K562 (cell line): ENCODE data around the gene ZNRF1. TPM values are rescaled to one million over a fixed set of nuclear protein-coding genes. Genes with fewer than 3 reads are reported as not detected.

Experiments
- ATAC-seq: fragments of 200-7000 bp; cut with Tn5 transposase; 3 replicates; pipeline ENCODE4 v1.9.1; 2020; ENCODE audit warnings: moderate library complexity
- BruUV-seq: library from RNA; stranded (reverse); fragments of 400-500 nt; replicated peaks from 2 replicates; lab custom pipeline; 2021; lab: Mats Ljungman, UMichigan
- CTCF ChIA-PET: fragments of 300-600 bp; formaldehyde crosslinking; extraction: SDS; loops from one replicate; lab custom pipeline; 2021; ENCODE audit warnings: low intra/inter-chr PET ratio; lab: Yijun Ruan, JAX
- POLR2A ChIA-PET: fragments of 300-600, 350-650 bp; sonication (Branson Sonifier 250); formaldehyde crosslinking; extraction: SDS; loops from one replicate; lab custom pipeline; 2021; ENCODE audit warnings: antibody characterized with exemption, inconsistent platforms; lab: Yijun Ruan, JAX
- DNase-seq, 4 experiments: peaks; one replicate each; pipeline versions ENCODE4 v3.0.0 to v3.0.0-alpha.2; 2011 to 2018; ENCODE audit warnings: low spot score in 3 of 4, mixed read lengths in 3 of 4; ENCODE audit errors: extremely low read depth in 1 of 4
- FAIRE-seq: peaks from 2 replicates; lab custom pipeline; 2011; peaks lifted over from hg19 to GRCh38; lab: Jason Lieb, UNC
- H2AFZ ChIP-seq: 2 replicates; pipeline ENCODE4 v1.6.0; 2011; ENCODE audit warnings: low read depth, low read length, control low read depth, inconsistent platforms
- H3K27ac ChIP-seq: fragments of 200-600 bp; 3 replicates; pipeline ENCODE4 v1.8.0; 2011; ENCODE audit warnings: low read depth, mild to moderate bottlenecking, control low read depth, inconsistent platforms, low read length, moderate library complexity, mixed read lengths; ENCODE audit errors: extremely low read depth
- H3K27me3 ChIP-seq, 2 experiments: fragments of 300-600 bp in 1 of 2; 2 replicates in 1 of 2; 3 replicates in 1 of 2; pipeline versions ENCODE4 v1.6.0 to v1.8.0; 2011; ENCODE audit warnings: inconsistent platforms in 2 of 2, low read length in 2 of 2, mild to moderate bottlenecking in 1 of 2, mixed read lengths in 1 of 2, moderate library complexity in 1 of 2; ENCODE audit not compliant: control insufficient read depth in 2 of 2, insufficient read depth in 2 of 2
- H3K36me3 ChIP-seq: fragments of 300-600 bp; 3 replicates; pipeline ENCODE4 v1.8.0; 2011; ENCODE audit warnings: mild to moderate bottlenecking, low read length, inconsistent platforms; ENCODE audit not compliant: control insufficient read depth, insufficient read depth
- H3K4me1 ChIP-seq, 2 experiments: fragments of 200-600 bp in 1 of 2; replicated peaks in 1 of 2; 2 replicates in 1 of 2; 3 replicates in 1 of 2; pipeline versions ENCODE4 v1.5.1 to v1.8.0; 2011; ENCODE audit warnings: inconsistent platforms in 2 of 2, low read length in 2 of 2, mild to moderate bottlenecking in 1 of 2, mixed read lengths in 1 of 2, moderate library complexity in 1 of 2; ENCODE audit not compliant: control insufficient read depth in 2 of 2, insufficient read depth in 2 of 2
- H3K4me2 ChIP-seq: 2 replicates; pipeline ENCODE4 v1.6.1; 2011; ENCODE audit warnings: low read length, control low read depth, inconsistent platforms, mixed read lengths; ENCODE audit not compliant: insufficient read depth
- H3K4me3 ChIP-seq: fragments of 200-600 bp; sonication (generic), shearing (Covaris generic); 2 replicates; pipeline ENCODE4 v1.5.1; 2016; ENCODE audit warnings: control low read depth, inconsistent platforms
- H3K79me2 ChIP-seq: fragments of 200-600 bp; 3 replicates; pipeline ENCODE4 v1.8.0; 2011; ENCODE audit warnings: low read length, inconsistent platforms; ENCODE audit not compliant: control insufficient read depth, insufficient read depth
- H3K9ac ChIP-seq, 2 experiments: 2 replicates each; pipeline versions ENCODE4 v1.6.0 to v1.6.1; 2011; ENCODE audit warnings: low read depth in 2 of 2, low read length in 2 of 2, control low read depth in 1 of 2, inconsistent platforms in 1 of 2, mild to moderate bottlenecking in 1 of 2, mixed read lengths in 1 of 2; ENCODE audit not compliant: insufficient read depth in 1 of 2
- H3K9me1 ChIP-seq: one replicate; pipeline ENCODE4 v1.6.0; 2011; ENCODE audit warnings: inconsistent platforms, mild to moderate bottlenecking, low read length, moderate library complexity; ENCODE audit not compliant: control insufficient read depth, insufficient read depth
- H3K9me3 ChIP-seq: replicated peaks from 2 replicates; pipeline ENCODE4 v1.5.1; 2011; ENCODE audit warnings: low read depth, low read length, inconsistent platforms; ENCODE audit not compliant: control insufficient read depth, insufficient read depth
- H4K20me1 ChIP-seq: replicated peaks from 2 replicates; pipeline ENCODE4 v1.6.1; 2011; ENCODE audit warnings: low read length, inconsistent platforms, mixed read lengths; ENCODE audit not compliant: control insufficient read depth, insufficient read depth
- ATF7 ChIP-seq: fragments of 450-650 bp; IDR thresholded peaks from 2 replicates; pipeline ENCODE4 v1.7.1; 2014; ENCODE audit warnings: mild to moderate bottlenecking, moderate library complexity
- CBFA2T3 ChIP-seq: fragments of 450-650 bp; IDR thresholded peaks from 2 replicates; pipeline ENCODE4 v1.6.1; 2017
- DPF2 ChIP-seq: fragments of 450-650 bp; IDR thresholded peaks from 2 replicates; pipeline ENCODE4 v1.6.1; 2016
- EGR1 ChIP-seq: fragments of 450-650 bp; conservative IDR thresholded peaks from 2 replicates; pipeline ENCODE4 v1.6.1; 2017; ENCODE audit warnings: mild to moderate bottlenecking
- ETV1 ChIP-seq: fragments of 450-650 bp; conservative IDR thresholded peaks from 2 replicates; pipeline ENCODE4 v1.6.1; 2016; ENCODE audit warnings: missing genetic modification characterization, control low read depth, low read depth, missing compliant biosample characterization
- HMGN3 ChIP-seq: IDR thresholded peaks from 2 replicates; pipeline ENCODE4 v1.6.1; 2011; ENCODE audit warnings: borderline replicate concordance, low read depth, mild to moderate bottlenecking, mixed read lengths, low read length; ENCODE audit not compliant: insufficient read length; ENCODE audit errors: extremely low read depth
- MYNN ChIP-seq, 2 experiments: sonication (generic); formaldehyde crosslinking in 1 of 2; IDR thresholded peaks; 2 replicates each; pipeline versions ENCODE4 v1.5.0 to v1.6.1; 2016 to 2020; ENCODE audit warnings: antibody characterized with exemption in 1 of 2, missing genetic modification reagents in 1 of 2
- PHB2 ChIP-seq: fragments of 450-650 bp; IDR thresholded peaks from 2 replicates; pipeline ENCODE4 v1.6.1; 2017; ENCODE audit warnings: low read depth
- RAD21 ChIP-seq, 2 experiments: fragments of 250-450 bp in 1 of 2; fragments of 450-650 bp in 1 of 2; sonication (Bioruptor Pico) in 1 of 2; formaldehyde crosslinking in 1 of 2; IDR thresholded peaks in 1 of 2; conservative IDR thresholded peaks in 1 of 2; 2 replicates each; pipeline versions ENCODE4 v1.4.0 to v1.8.0; 2020 to 2022; ENCODE audit warnings: mild to moderate bottlenecking in 2 of 2, moderate library complexity in 1 of 2
- SIRT6 ChIP-seq: IDR thresholded peaks from one replicate; pipeline ENCODE4 v1.6.1; 2012; ENCODE audit warnings: low read depth, mild to moderate bottlenecking, control low read depth, inconsistent platforms, low read length, moderate library complexity
- SRSF7 ChIP-seq: fragments of 200-400 bp; formaldehyde crosslinking; optimal IDR thresholded peaks from 2 replicates; pipeline ENCODE3; 2017; ENCODE audit warnings: mild to moderate bottlenecking, low read depth, low read length
- TBL1XR1 ChIP-seq, 2 experiments: IDR thresholded peaks; 2 replicates each; pipeline ENCODE4 v1.6.1; 2012; ENCODE audit warnings: improper control_type of control experiment in 2 of 2, low read length in 2 of 2, mild to moderate bottlenecking in 1 of 2
- TEAD4 ChIP-seq, 2 experiments: sonication (generic) in 1 of 2; formaldehyde crosslinking in 1 of 2; IDR thresholded peaks; 2 replicates each; pipeline versions ENCODE4 v1.6.1 to v1.8.0; 2012 to 2022; ENCODE audit warnings: borderline replicate concordance in 1 of 2, inconsistent platforms in 1 of 2, low read length in 1 of 2, mild to moderate bottlenecking in 1 of 2, missing genetic modification reagents in 1 of 2
- whole genome bisulfite sequencing: fragments of 100-300 bp; shearing (Covaris generic); methylation state at CpG from one replicate; pipeline ENCODE4 v1.1.6; 2016; ENCODE audit warnings: low coverage, mixed read lengths; ENCODE audit not compliant: insufficient coverage; ENCODE audit errors: missing lambda C conversion rate; 5-methylcytosine and 5-hydroxymethylcytosine counted together
- in situ Hi-C: fragments of 300-500 bp; cut with MboI; formaldehyde crosslinking; loops from 4 replicates; pipeline ENCODE4 v1.15.0; 2018; ENCODE audit warnings: inconsistent platforms, mixed read lengths
- intact Hi-C: fragments of 100-400 bp; cut with micrococcal nuclease; formaldehyde crosslinking; loops from 2 replicates; pipeline ENCODE4 v1.14.2; 2022
- polyA plus RNA-seq, 8 experiments: library from polyadenylated mRNA; depleted of rRNA in 4 of 8; stranded (reverse) in 5 of 8; unstranded in 3 of 8; fragments of >200 nt; fragmentation: Nextera tagmentation in 2 of 8; fragmentation: Illumina TruSeq in 1 of 8; extraction: Ambion mirVana in 2 of 8; extraction: Trizol in 1 of 8; gene quantifications; 2 replicates each; pipeline versions ENCODE4 v1.2.1 to v1.2.3, GENCODE V29; 2011 to 2014; ENCODE audit warnings: inconsistent platforms in 1 of 8, missing spikeins in 1 of 8
- total RNA-seq, 7 experiments: library from RNA; depleted of rRNA in 6 of 7; stranded (reverse); fragments of >200 nt in 6 of 7; fragmentation: Illumina TruSeq in 2 of 7; extraction: Trizol in 2 of 7; gene quantifications; 2 replicates each; pipeline versions ENCODE4 v1.2.1 to v1.2.3, GENCODE V29; 2011 to 2021; ENCODE audit warnings: low replicate concordance in 1 of 7
- TF ChIP-seq, protein P1 (sequence below): fragments of 450-650 bp; formaldehyde crosslinking; IDR thresholded peaks from 2 replicates; pipeline ENCODE4 v1.4.0; 2020; ENCODE audit warnings: mild to moderate bottlenecking, moderate library complexity
- TF ChIP-seq, protein P2 (sequence below): fragments of 450-650 bp; formaldehyde crosslinking; IDR thresholded peaks from 2 replicates; pipeline ENCODE4 v1.4.0; 2020; ENCODE audit warnings: mild to moderate bottlenecking, moderate library complexity
- TF ChIP-seq, protein P3 (sequence below): fragments of 250-450 bp; sonication (Bioruptor Pico); IDR thresholded peaks from 2 replicates; pipeline ENCODE4 v1.8.0; 2022; ENCODE audit warnings: inconsistent platforms, mild to moderate bottlenecking, moderate library complexity, borderline replicate concordance
- TF ChIP-seq, protein P4 (sequence below): sonication (generic); formaldehyde crosslinking; IDR thresholded peaks from 2 replicates; pipeline ENCODE4 v1.9.0; 2022; ENCODE audit warnings: mild to moderate bottlenecking, missing genetic modification reagents

Gene ZNRF1
- total and polyA plus RNA-seq, 9 of the 15 experiments (the other 6 are each of a cell fraction or from before 2014, with no cell fraction given) = 9.5 to 37.7 (median 20.0) TPM

DNA sequence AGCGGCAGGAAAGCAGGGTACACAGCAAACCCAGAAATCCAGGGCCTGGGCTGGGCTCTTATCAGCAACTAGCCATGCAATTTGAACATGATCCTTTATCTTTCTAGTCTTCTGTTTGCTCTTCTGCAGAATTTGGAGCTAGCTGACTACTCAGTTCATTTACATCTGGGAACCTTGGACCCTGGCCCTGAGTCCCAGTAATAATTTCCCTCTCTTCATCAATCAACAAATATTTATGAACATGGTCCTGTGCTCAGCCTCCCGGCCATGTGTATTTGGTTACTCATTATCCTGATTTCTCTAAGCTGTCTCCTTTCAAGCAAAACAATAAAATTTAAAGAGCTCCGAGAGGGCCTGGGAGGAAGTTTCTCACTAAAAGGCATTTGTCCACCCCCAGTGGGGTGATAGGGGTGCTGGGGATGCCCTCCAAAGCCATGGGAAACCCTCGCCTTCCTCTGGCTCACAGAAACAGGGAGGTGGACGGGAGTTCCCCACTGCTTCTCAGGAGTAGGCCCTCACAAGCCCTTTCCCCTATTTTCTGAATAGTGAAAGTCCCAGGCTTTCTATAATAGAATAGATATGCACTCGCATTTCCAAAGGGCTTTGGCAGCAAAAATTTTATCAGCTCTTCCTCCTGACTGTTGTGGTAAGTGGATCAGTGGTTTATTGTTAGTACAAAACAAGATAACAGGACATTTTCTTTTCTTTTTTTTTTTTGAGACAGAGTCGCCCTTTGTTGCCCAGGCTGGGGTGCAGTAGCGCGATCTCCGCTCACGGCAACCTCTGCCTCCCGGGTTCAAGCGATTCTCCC, 7.0 kb upstream of the ZNRF1 start:
- POLR2A ChIA-PET = interaction anchor here (0.6 to 1.6 kb wide), 3 partner anchors 13 to 120 kb away, joined by 4 to 7 read pairs (median 4); no protein-coding TSS in a partner anchor
- H3K4me3 ChIP-seq = no peak overlapping the region
- no peaks in the 10 kb centered on the region for H3K9me3 ChIP-seq
- DNase-seq = peak; percentile 67 to 75 (median 68)
- H2AFZ ChIP-seq = peak overlapping the region; percentile 53
- H4K20me1 ChIP-seq = no peaks in the 10 kb centered on the region
- WGBS = 1% methylated on average over 8 of the region's 13 CpGs
- CTCF ChIA-PET = no interaction called here
- intact Hi-C loops = no loop called here
- H3K9me1 ChIP-seq = no peaks in the 10 kb centered on the region
- peak overlapping the region; percentile 44 for H3K27ac ChIP-seq
- peak; percentile 66 for ATAC-seq
- peak overlapping the region; percentile 42 to 77 for H3K9ac ChIP-seq
- H3K4me2 ChIP-seq = peak overlapping the region; percentile 55
- in situ Hi-C loops = loop anchor here (5.0 kb wide), 1 partner anchor 116 kb away; no protein-coding TSS in a partner anchor
- no peaks in the 10 kb centered on the region for H3K36me3 ChIP-seq
- no peaks in the 10 kb centered on the region for H3K27me3 ChIP-seq
- no TSS peak for BruUV-seq
- H3K79me2 ChIP-seq = no peaks in the 10 kb centered on the region
- FAIRE-seq = peak; percentile 84
- H3K4me1 ChIP-seq = peaks cover 33 to 35% of the 10 kb centered on the region in 2 experiments; a peak in 4 of 5 replicates
- TF ChIP-seq CBFA2T3 = peak; percentile 79
- TF ChIP-seq, protein P1, sequence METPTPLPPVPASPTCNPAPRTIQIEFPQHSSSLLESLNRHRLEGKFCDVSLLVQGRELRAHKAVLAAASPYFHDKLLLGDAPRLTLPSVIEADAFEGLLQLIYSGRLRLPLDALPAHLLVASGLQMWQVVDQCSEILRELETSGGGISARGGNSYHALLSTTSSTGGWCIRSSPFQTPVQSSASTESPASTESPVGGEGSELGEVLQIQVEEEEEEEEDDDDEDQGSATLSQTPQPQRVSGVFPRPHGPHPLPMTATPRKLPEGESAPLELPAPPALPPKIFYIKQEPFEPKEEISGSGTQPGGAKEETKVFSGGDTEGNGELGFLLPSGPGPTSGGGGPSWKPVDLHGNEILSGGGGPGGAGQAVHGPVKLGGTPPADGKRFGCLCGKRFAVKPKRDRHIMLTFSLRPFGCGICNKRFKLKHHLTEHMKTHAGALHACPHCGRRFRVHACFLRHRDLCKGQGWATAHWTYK (CRISPR knock-in tag) = no peak
- TF ChIP-seq HMGN3 = no peak
- TF ChIP-seq, protein P2, sequence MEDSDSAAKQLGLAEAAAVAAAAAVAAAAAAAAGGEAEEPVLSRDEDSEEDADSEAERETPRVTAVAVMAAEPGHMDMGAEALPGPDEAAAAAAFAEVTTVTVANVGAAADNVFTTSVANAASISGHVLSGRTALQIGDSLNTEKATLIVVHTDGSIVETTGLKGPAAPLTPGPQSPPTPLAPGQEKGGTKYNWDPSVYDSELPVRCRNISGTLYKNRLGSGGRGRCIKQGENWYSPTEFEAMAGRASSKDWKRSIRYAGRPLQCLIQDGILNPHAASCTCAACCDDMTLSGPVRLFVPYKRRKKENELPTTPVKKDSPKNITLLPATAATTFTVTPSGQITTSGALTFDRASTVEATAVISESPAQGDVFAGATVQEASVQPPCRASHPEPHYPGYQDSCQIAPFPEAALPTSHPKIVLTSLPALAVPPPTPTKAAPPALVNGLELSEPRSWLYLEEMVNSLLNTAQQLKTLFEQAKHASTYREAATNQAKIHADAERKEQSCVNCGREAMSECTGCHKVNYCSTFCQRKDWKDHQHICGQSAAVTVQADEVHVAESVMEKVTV (CRISPR knock-in tag) = no peak
- TF ChIP-seq, protein P3, sequence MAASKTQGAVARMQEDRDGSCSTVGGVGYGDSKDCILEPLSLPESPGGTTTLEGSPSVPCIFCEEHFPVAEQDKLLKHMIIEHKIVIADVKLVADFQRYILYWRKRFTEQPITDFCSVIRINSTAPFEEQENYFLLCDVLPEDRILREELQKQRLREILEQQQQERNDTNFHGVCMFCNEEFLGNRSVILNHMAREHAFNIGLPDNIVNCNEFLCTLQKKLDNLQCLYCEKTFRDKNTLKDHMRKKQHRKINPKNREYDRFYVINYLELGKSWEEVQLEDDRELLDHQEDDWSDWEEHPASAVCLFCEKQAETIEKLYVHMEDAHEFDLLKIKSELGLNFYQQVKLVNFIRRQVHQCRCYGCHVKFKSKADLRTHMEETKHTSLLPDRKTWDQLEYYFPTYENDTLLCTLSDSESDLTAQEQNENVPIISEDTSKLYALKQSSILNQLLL = no peak
- TF ChIP-seq SIRT6 = no peak
- TF ChIP-seq EGR1 = no peak
- TF ChIP-seq, protein P4, sequence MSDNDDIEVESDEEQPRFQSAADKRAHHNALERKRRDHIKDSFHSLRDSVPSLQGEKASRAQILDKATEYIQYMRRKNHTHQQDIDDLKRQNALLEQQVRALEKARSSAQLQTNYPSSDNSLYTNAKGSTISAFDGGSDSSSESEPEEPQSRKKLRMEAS (CRISPR knock-in tag) = no peak
- no peak for TF ChIP-seq PHB2
- peak; percentile 68 for TF ChIP-seq TEAD4 (IDR thresholded peaks at IDR 0.05; ENCODE audit: low read length)
- no peak for TF ChIP-seq TEAD4 (CRISPR knock-in tag; IDR thresholded peaks at IDR 0.05; ENCODE audit: borderline replicate concordance)
- no peak for TF ChIP-seq SRSF7
- TF ChIP-seq DPF2 = peak; percentile 77
- TF ChIP-seq ATF7 = 0 out of 2 replicates have a peak, but pooled peaks have one; percentile 18
- no peak for TF ChIP-seq RAD21 (CRISPR knock-in tag; conservative IDR thresholded peaks at IDR 0.05 in 1 of 2, IDR thresholded peaks at IDR 0.05 in 1 of 2)
- TF ChIP-seq ETV1 (tag) = no peak
- TF ChIP-seq MYNN (IDR thresholded peaks at IDR 0.05) = no peak
- TF ChIP-seq MYNN (CRISPR knock-in tag; IDR thresholded peaks at IDR 0.05) = no peak
- TF ChIP-seq TBL1XR1 (IDR thresholded peaks at IDR 0.05; ENCODE audit: low read length in 2 of 2) = no peak
